HCT116 (cell line): ENCODE results near the gene FAM170B. TPM values are rescaled to one million over a fixed set of nuclear protein-coding genes. Genes with fewer than 3 reads are reported as not detected.

Source experiments
- ATAC-seq: fragments of 200-7000 bp; cut with Tn5 transposase; 2 replicates; pipeline ENCODE4 v1.9.1; 2020; ENCODE audit warnings: mild to moderate bottlenecking, moderate library complexity
- BruUV-seq: library from RNA; stranded (reverse); fragments of 400-500 nt; replicated peaks from 2 replicates; lab custom pipeline; 2021; lab: Mats Ljungman, UMichigan
- CTCF ChIA-PET: fragments of 300-600 bp; sonication (Branson Sonifier 250); formaldehyde crosslinking; loops from one replicate; lab custom pipeline; 2021; ENCODE audit warnings: antibody characterized with exemption; lab: Charles Lee
- POLR2A ChIA-PET: fragments of 300-600, 350-600 bp; sonication (Branson Sonifier 250); formaldehyde crosslinking; loops from one replicate; lab custom pipeline; 2021; ENCODE audit warnings: antibody characterized with exemption; lab: Charles Lee
- RAD21 ChIA-PET, 2 experiments: fragments of 300-600 bp; sonication (Branson Sonifier 250); formaldehyde crosslinking; loops; one replicate each; lab custom pipeline; 2023; ENCODE audit warnings: low total read pairs in 2 of 2; ENCODE audit not compliant: uncharacterized antibody in 2 of 2, unreplicated experiment in 2 of 2, low non-redundant PET in 1 of 2; lab: Charles Lee
- DNase-seq: peaks from one replicate; pipeline ENCODE4 v3.0.0-alpha.2; 2010; ENCODE audit warnings: low read depth, low spot score
- H2AFZ ChIP-seq: fragments of 200-600 bp; shearing (Covaris generic), sonication (generic); 2 replicates; pipeline ENCODE4 v1.6.1; 2017; ENCODE audit warnings: low read depth, mixed run types, mixed read lengths, antibody characterized with exemption, low read length; ENCODE audit not compliant: poor library complexity, severe bottlenecking
- H3K27ac ChIP-seq: 2 replicates; pipeline ENCODE4 v1.5.1; 2012; ENCODE audit warnings: low read depth, low read length
- H3K27me3 ChIP-seq: fragments of 200-600 bp; sonication (generic); 2 replicates; pipeline ENCODE4 v1.6.1; 2016; ENCODE audit warnings: mixed run types, low read length, mixed read lengths; ENCODE audit not compliant: insufficient read depth
- H3K36me3 ChIP-seq, 2 experiments: fragments of 200-500 bp in 1 of 2; fragments of 200-600 bp in 1 of 2; sonication (Bioruptor generic) in 1 of 2; sonication (generic) in 1 of 2; 2 replicates each; pipeline versions ENCODE4 v1.5.1 to v1.6.1; 2014 to 2016; ENCODE audit warnings: low read length in 2 of 2, inconsistent platforms in 1 of 2, mixed read lengths in 1 of 2, mixed run types in 1 of 2; ENCODE audit not compliant: insufficient read depth in 2 of 2, control insufficient read depth in 1 of 2
- H3K4me1 ChIP-seq, 2 experiments: fragments of 200-600 bp in 1 of 2; sonication (generic) in 1 of 2; 2 replicates each; pipeline versions ENCODE4 v1.5.1 to v1.6.1; 2012 to 2017; ENCODE audit warnings: low read length in 2 of 2, inconsistent platforms in 1 of 2, mild to moderate bottlenecking in 1 of 2, mixed read lengths in 1 of 2, mixed run types in 1 of 2, moderate library complexity in 1 of 2; ENCODE audit not compliant: insufficient read depth in 2 of 2, control insufficient read depth in 1 of 2
- H3K4me2 ChIP-seq: fragments of 200-600 bp; sonication (generic); 2 replicates; pipeline ENCODE4 v1.6.1; 2017; ENCODE audit warnings: mixed run types, low read length, mixed read lengths
- H3K4me3 ChIP-seq, 2 experiments: fragments of 200-600 bp in 1 of 2; sonication (generic) in 1 of 2; replicated peaks in 1 of 2; 2 replicates each; pipeline ENCODE4 v1.5.1; 2011 to 2016; ENCODE audit warnings: low read length in 2 of 2, control low read depth in 1 of 2, low read depth in 1 of 2, mild to moderate bottlenecking in 1 of 2, mixed read lengths in 1 of 2, mixed run types in 1 of 2
- H3K79me2 ChIP-seq: fragments of 200-600 bp; sonication (generic); 2 replicates; pipeline ENCODE4 v1.6.1; 2017; ENCODE audit warnings: mild to moderate bottlenecking, mixed run types, low read length, moderate library complexity, mixed read lengths; ENCODE audit not compliant: insufficient read depth
- H3K9ac ChIP-seq: fragments of 200-600 bp; sonication (generic); 2 replicates; pipeline ENCODE4 v1.6.1; 2016; ENCODE audit warnings: low read length, mixed read lengths
- H3K9me2 ChIP-seq: fragments of 200-600 bp; sonication (generic), shearing (Covaris generic); 2 replicates; pipeline ENCODE4 v1.6.1; 2017; ENCODE audit warnings: mixed run types, mild to moderate bottlenecking, moderate library complexity; ENCODE audit not compliant: insufficient read depth
- H3K9me3 ChIP-seq, 2 experiments: fragments of 200-500 bp in 1 of 2; fragments of 200-600 bp in 1 of 2; sonication (Bioruptor generic) in 1 of 2; sonication (generic) in 1 of 2; 2 replicates each; pipeline ENCODE4 v1.6.1; 2014 to 2017; ENCODE audit warnings: low read length in 2 of 2, mixed read lengths in 2 of 2, inconsistent platforms in 1 of 2, low read depth in 1 of 2, mild to moderate bottlenecking in 1 of 2, mixed run types in 1 of 2, moderate library complexity in 1 of 2; ENCODE audit not compliant: control insufficient read depth in 1 of 2, insufficient read depth in 1 of 2
- H4K20me1 ChIP-seq: fragments of 200-600 bp; sonication (generic), shearing (Covaris generic); 2 replicates; pipeline ENCODE4 v1.6.1; 2017; ENCODE audit warnings: mixed run types, mild to moderate bottlenecking, moderate library complexity; ENCODE audit not compliant: insufficient read depth
- EGR1 ChIP-seq: IDR thresholded peaks from 2 replicates; pipeline ENCODE4 v1.6.1; 2012; ENCODE audit warnings: low read depth
- ELF1 ChIP-seq: IDR thresholded peaks from 2 replicates; pipeline ENCODE4 v1.6.1; 2012; ENCODE audit warnings: low read depth, borderline replicate concordance
- FOSL1 ChIP-seq: IDR thresholded peaks from 2 replicates; pipeline ENCODE4 v1.6.1; 2012; ENCODE audit warnings: low read depth
- POLR2A ChIP-seq: IDR thresholded peaks from 2 replicates; pipeline ENCODE4 v1.7.0; 2011; ENCODE audit warnings: borderline replicate concordance; ENCODE audit not compliant: insufficient read depth, insufficient read length; ENCODE audit errors: extremely low read depth
- REST ChIP-seq: IDR thresholded peaks from 2 replicates; pipeline ENCODE4 v1.6.1; 2012; ENCODE audit warnings: low read depth
- YY1 ChIP-seq: IDR thresholded peaks from 2 replicates; pipeline ENCODE4 v1.6.1; 2011; ENCODE audit warnings: low read length, low read depth, moderate library complexity, mild to moderate bottlenecking; ENCODE audit not compliant: insufficient replicate concordance; ENCODE audit errors: extremely low read depth
- intact Hi-C: fragments of 100-400 bp; cut with micrococcal nuclease; formaldehyde crosslinking; loops from 2 replicates; pipeline ENCODE4 v1.10.0; 2022
- total RNA-seq: library from RNA; stranded (reverse); gene quantifications from one replicate; pipeline ENCODE4 v1.2.1, GENCODE V29; 2021; ENCODE audit not compliant: unreplicated experiment

FAM170B gene
- total RNA-seq, 1 experiment from 2014 or later, result not detected

- Histone ChIP-seq H3K4me1 (peaks cover 0 to 12% of the 10 kb centered on the region in 2 experiments; a peak in 2 of 4 replicates), H3K4me3 (no peak overlapping the region), H3K9ac (no peak overlapping the region), H3K27me3 (no peaks in the 10 kb centered on the region; the same call in 1 of the 2 replicates), H3K79me2 (no peaks in the 10 kb centered on the region), H4K20me1 (no peaks in the 10 kb centered on the region), H3K9me2 (no peaks in the 10 kb centered on the region), H3K36me3 (no peaks in the 10 kb centered on the region), H3K27ac (no peak overlapping the region), H2AFZ (peak overlapping the region; percentile 45), H3K9me3 (no peaks in the 10 kb centered on the region), H3K4me2 (peak overlapping the region; percentile 43; the same call in 1 of the 2 replicates)
- DNase-seq (peak; percentile 27), ATAC-seq (peak; percentile 78)
- RAD21 ChIA-PET, result no interaction called here
- intact Hi-C loops, result no loop called here
- CTCF ChIA-PET, result no interaction called here
- POLR2A ChIA-PET, result interaction anchor here (0.7 kb wide), 1 partner anchor 31 kb away, joined by 3 read pairs; no protein-coding TSS in a partner anchor
- no TSS peak for BruUV-seq
- TF ChIP-seq FOSL1, result peak; percentile 55
- no peak for TF ChIP-seq POLR2A
These were observed 43.9 kb upstream of the FAM170B start for GRCh38 chr10:49177391-49178355.

- H3K36me3 ChIP-seq, result no peaks in the 10 kb centered on the region
- TF ChIP-seq EGR1, result no peak
- no peak for TF ChIP-seq ELF1
- TF ChIP-seq YY1, result no peak
- TF ChIP-seq REST, result no peak
- TF ChIP-seq, all 23 proteins: peak for 0
- no peak overlapping the region for H3K27ac ChIP-seq
- peaks cover 0 to 12% of the 10 kb centered on the region in 2 experiments; a peak in 2 of 4 replicates for H3K4me1 ChIP-seq
- no peaks in the 10 kb centered on the region for H3K79me2 ChIP-seq
- H3K4me3 ChIP-seq, result no peak overlapping the region
- peak; percentile 19; the same call in 1 of the 2 replicates for ATAC-seq
- POLR2A ChIA-PET, result no interaction called here
- intact Hi-C loops, result no loop called here
- no TSS peak for BruUV-seq
- no peaks in the 10 kb centered on the region for H4K20me1 ChIP-seq
- H3K9ac ChIP-seq, result no peak overlapping the region
- H3K4me2 ChIP-seq, result peak overlapping the region; percentile 43; the same call in 1 of the 2 replicates
- RAD21 ChIA-PET, result no interaction called here
- H3K9me3 ChIP-seq, result no peaks in the 10 kb centered on the region
- DNase-seq, result no peak
- no peaks in the 10 kb centered on the region for H3K9me2 ChIP-seq
- CTCF ChIA-PET, result no interaction called here
- no peaks in the 10 kb centered on the region for H3K27me3 ChIP-seq
- H2AFZ ChIP-seq, result peak overlapping the region; percentile 45
These were observed 42.8 kb upstream of the FAM170B start for GRCh38 chr10:49176310-49177268.
